ENCODE measurements around the gene MICA.

The MICA gene

DNA sequence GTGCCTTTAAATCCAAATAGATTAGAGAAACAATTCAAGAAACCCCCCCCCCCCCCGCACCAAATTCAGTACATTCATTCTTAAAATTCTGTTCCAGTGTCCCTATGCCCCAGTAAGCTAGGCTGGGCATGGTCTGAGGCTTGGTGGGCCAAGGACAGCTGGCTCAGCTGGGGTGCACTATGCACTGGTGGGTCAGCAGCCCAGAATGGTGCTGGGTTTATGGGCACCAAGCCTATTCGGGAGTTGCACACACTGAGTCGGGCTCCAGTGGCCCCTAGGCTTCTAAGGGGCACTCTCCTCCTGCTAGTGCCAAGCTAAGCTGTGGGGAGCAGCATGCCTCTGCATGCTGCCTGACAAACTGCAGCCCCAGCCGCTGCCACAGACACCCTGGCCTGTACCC lies 26.4 kb upstream of the MICA start:
- H3K18ac ChIP-seq (ENCODE audit: low read length): no peak overlapping the region
- no peak overlapping the region for H3K4me3 ChIP-seq (ENCODE audit: low read depth, low read length)
- H3K9me3 ChIP-seq (ENCODE audit: insufficient read depth, low read depth, low read length): no peaks in the 10 kb centered on the region
- H3K27ac ChIP-seq (ENCODE audit: low read depth, low read length): no peak overlapping the region
- WGBS (ENCODE audit: extremely low coverage, insufficient coverage, insufficient read length): no CpG with 5 or more reads among the region's 4 CpGs
- H3K27me3 ChIP-seq (ENCODE audit: insufficient read depth, low read length): no peaks in the 10 kb centered on the region
- H3K79me2 ChIP-seq (ENCODE audit: control insufficient read depth, insufficient read depth, low read length, poor library complexity): no peaks in the 10 kb centered on the region
- DNase-seq: no peak
- H2AFZ ChIP-seq (ENCODE audit: insufficient read depth, low read length, poor library complexity): no peak overlapping the region
- H3K4me1 ChIP-seq (ENCODE audit: control insufficient read depth in 1 of 2, insufficient read depth in 2 of 2, low read length in 2 of 2): no peaks in the 10 kb centered on the region
- H2BK5ac ChIP-seq (ENCODE audit: low read depth, low read length, poor library complexity): no peak overlapping the region
- no peak overlapping the region for H2AK5ac ChIP-seq (ENCODE audit: low read length)
- H3K36me3 ChIP-seq (ENCODE audit: control insufficient read depth in 1 of 2, insufficient read depth in 2 of 2, low read length in 2 of 2): no peaks in the 10 kb centered on the region
- H2BK120ac ChIP-seq (ENCODE audit: insufficient read depth, low read length, poor library complexity): no peak overlapping the region
- no peak overlapping the region for H4K91ac ChIP-seq (ENCODE audit: low read depth, low read length)
- H3K9ac ChIP-seq (ENCODE audit: low read length): no peak overlapping the region
- no peak overlapping the region for H2BK12ac ChIP-seq (ENCODE audit: low read length)
- no peak overlapping the region for H3K23ac ChIP-seq (ENCODE audit: low read length)
- no peak overlapping the region for H3K4ac ChIP-seq (ENCODE audit: low read depth, low read length)
- no peak overlapping the region for H3K4me2 ChIP-seq (ENCODE audit: low read length)
- no peak overlapping the region for H4K12ac ChIP-seq (ENCODE audit: low read depth, low read length)
- H3K14ac ChIP-seq (ENCODE audit: low read length): no peak overlapping the region
- no peak overlapping the region for H4K8ac ChIP-seq (ENCODE audit: low read depth, low read length)
- no peaks in the 10 kb centered on the region for H3K79me1 ChIP-seq (ENCODE audit: low read length)

DNA sequence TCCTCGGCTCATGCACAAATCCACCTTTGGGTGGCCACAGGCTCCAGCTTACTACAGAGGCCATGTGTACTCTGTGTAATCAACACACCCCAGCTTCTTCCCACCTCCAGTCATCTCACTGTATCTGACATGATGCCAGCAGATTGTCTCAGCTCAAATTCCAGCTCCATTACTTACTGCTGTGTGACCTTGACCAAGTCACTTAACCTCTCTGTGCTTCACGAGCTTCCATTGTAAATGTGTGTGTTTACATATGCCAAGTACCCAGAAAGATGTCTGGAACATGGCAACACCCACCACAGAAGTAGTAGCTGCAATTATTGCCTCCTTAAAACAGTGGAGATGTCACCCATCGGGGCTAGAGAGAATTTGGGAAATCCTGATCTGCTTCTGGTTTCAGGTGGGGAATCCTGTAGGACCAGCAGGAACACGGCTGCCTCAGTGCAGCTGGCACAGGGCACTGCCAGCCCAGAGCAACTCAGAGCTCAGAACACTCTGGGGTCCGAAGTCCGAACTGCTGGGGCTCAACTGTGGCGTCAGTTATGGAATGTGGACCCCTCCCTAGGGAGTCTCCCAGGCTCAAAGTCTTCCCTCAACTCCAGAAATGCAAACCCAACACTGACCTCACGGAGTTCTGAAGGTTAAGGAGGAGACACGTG lies 25.2 kb upstream of the MICA start:
- Histone ChIP-seq H3K23ac (ENCODE audit: low read length) (no peak overlapping the region), H4K12ac (ENCODE audit: low read depth, low read length) (no peak overlapping the region), H2BK120ac (ENCODE audit: insufficient read depth, low read length, poor library complexity) (no peak overlapping the region), H3K79me2 (ENCODE audit: control insufficient read depth, insufficient read depth, low read length, poor library complexity) (no peaks in the 10 kb centered on the region), H2BK5ac (ENCODE audit: low read depth, low read length, poor library complexity) (no peak overlapping the region), H4K91ac (ENCODE audit: low read depth, low read length) (no peak overlapping the region), H3K14ac (ENCODE audit: low read length) (no peak overlapping the region), H3K4me1 (ENCODE audit: control insufficient read depth in 1 of 2, insufficient read depth in 2 of 2, low read length in 2 of 2) (no peaks in the 10 kb centered on the region), H4K8ac (ENCODE audit: low read depth, low read length) (no peak overlapping the region), H3K27ac (ENCODE audit: low read depth, low read length) (no peak overlapping the region), H3K4ac (ENCODE audit: low read depth, low read length) (no peak overlapping the region), H3K4me3 (ENCODE audit: low read depth, low read length) (no peak overlapping the region), H3K36me3 (ENCODE audit: control insufficient read depth in 1 of 2, insufficient read depth in 2 of 2, low read length in 2 of 2) (no peaks in the 10 kb centered on the region), H3K79me1 (ENCODE audit: low read length) (no peaks in the 10 kb centered on the region), H2BK12ac (ENCODE audit: low read length) (no peak overlapping the region), H3K4me2 (ENCODE audit: low read length) (no peak overlapping the region), H3K9ac (ENCODE audit: low read length) (no peak overlapping the region), H3K18ac (ENCODE audit: low read length) (no peak overlapping the region), H2AFZ (ENCODE audit: insufficient read depth, low read length, poor library complexity) (no peak overlapping the region), H3K27me3 (ENCODE audit: insufficient read depth, low read length) (no peaks in the 10 kb centered on the region), H2AK5ac (ENCODE audit: low read length) (no peak overlapping the region), H3K9me3 (ENCODE audit: insufficient read depth, low read depth, low read length) (no peaks in the 10 kb centered on the region)
- no CpG with 5 or more reads among the region's 9 CpGs for WGBS (ENCODE audit: extremely low coverage, insufficient coverage, insufficient read length)
- DNase-seq: no peak

GRCh38 chr6:31378721-31379103 lies 24.7 kb upstream of the MICA start:
- Histone ChIP-seq H3K27me3 (ENCODE audit: insufficient read depth, low read length) (no peaks in the 10 kb centered on the region), H3K79me2 (ENCODE audit: control insufficient read depth, insufficient read depth, low read length, poor library complexity) (no peaks in the 10 kb centered on the region), H3K9ac (ENCODE audit: low read length) (no peak overlapping the region), H3K27ac (ENCODE audit: low read depth, low read length) (no peak overlapping the region), H3K36me3 (ENCODE audit: control insufficient read depth in 1 of 2, insufficient read depth in 2 of 2, low read length in 2 of 2) (no peaks in the 10 kb centered on the region), H2AK5ac (ENCODE audit: low read length) (no peak overlapping the region), H2BK120ac (ENCODE audit: insufficient read depth, low read length, poor library complexity) (no peak overlapping the region), H3K18ac (ENCODE audit: low read length) (no peak overlapping the region), H3K4me2 (ENCODE audit: low read length) (no peak overlapping the region), H2AFZ (ENCODE audit: insufficient read depth, low read length, poor library complexity) (no peak overlapping the region), H3K4me1 (ENCODE audit: control insufficient read depth in 1 of 2, insufficient read depth in 2 of 2, low read length in 2 of 2) (no peaks in the 10 kb centered on the region), H4K12ac (ENCODE audit: low read depth, low read length) (no peak overlapping the region), H4K8ac (ENCODE audit: low read depth, low read length) (no peak overlapping the region), H4K91ac (ENCODE audit: low read depth, low read length) (no peak overlapping the region), H2BK12ac (ENCODE audit: low read length) (no peak overlapping the region), H3K14ac (ENCODE audit: low read length) (no peak overlapping the region), H2BK5ac (ENCODE audit: low read depth, low read length, poor library complexity) (no peak overlapping the region), H3K9me3 (ENCODE audit: insufficient read depth, low read depth, low read length) (no peaks in the 10 kb centered on the region), H3K4ac (ENCODE audit: low read depth, low read length) (no peak overlapping the region), H3K23ac (ENCODE audit: low read length) (no peak overlapping the region), H3K4me3 (ENCODE audit: low read depth, low read length) (no peak overlapping the region), H3K79me1 (ENCODE audit: low read length) (no peaks in the 10 kb centered on the region)
- WGBS (ENCODE audit: extremely low coverage, insufficient coverage, insufficient read length): no CpG with 5 or more reads among the region's 6 CpGs
- DNase-seq: no peak

GRCh38 chr6:31379850-31380249 lies 23.5 kb upstream of the MICA start:
- Histone ChIP-seq H2BK12ac (ENCODE audit: low read length) (no peak overlapping the region), H3K9ac (ENCODE audit: low read length) (no peak overlapping the region), H3K14ac (ENCODE audit: low read length) (no peak overlapping the region), H2AFZ (ENCODE audit: insufficient read depth, low read length, poor library complexity) (no peak overlapping the region), H3K9me3 (ENCODE audit: insufficient read depth, low read depth, low read length) (no peaks in the 10 kb centered on the region), H4K12ac (ENCODE audit: low read depth, low read length) (no peak overlapping the region), H3K4me1 (ENCODE audit: control insufficient read depth in 1 of 2, insufficient read depth in 2 of 2, low read length in 2 of 2) (no peaks in the 10 kb centered on the region), H3K23ac (ENCODE audit: low read length) (no peak overlapping the region), H4K8ac (ENCODE audit: low read depth, low read length) (no peak overlapping the region), H2BK5ac (ENCODE audit: low read depth, low read length, poor library complexity) (no peak overlapping the region), H4K91ac (ENCODE audit: low read depth, low read length) (no peak overlapping the region), H2BK120ac (ENCODE audit: insufficient read depth, low read length, poor library complexity) (no peak overlapping the region), H3K27ac (ENCODE audit: low read depth, low read length) (no peak overlapping the region), H3K79me1 (ENCODE audit: low read length) (no peaks in the 10 kb centered on the region), H3K27me3 (ENCODE audit: insufficient read depth, low read length) (no peaks in the 10 kb centered on the region), H3K4ac (ENCODE audit: low read depth, low read length) (no peak overlapping the region), H3K4me3 (ENCODE audit: low read depth, low read length) (no peak overlapping the region), H3K36me3 (ENCODE audit: control insufficient read depth in 1 of 2, insufficient read depth in 2 of 2, low read length in 2 of 2) (no peaks in the 10 kb centered on the region), H3K18ac (ENCODE audit: low read length) (no peak overlapping the region), H2AK5ac (ENCODE audit: low read length) (no peak overlapping the region), H3K79me2 (ENCODE audit: control insufficient read depth, insufficient read depth, low read length, poor library complexity) (no peaks in the 10 kb centered on the region), H3K4me2 (ENCODE audit: low read length) (no peak overlapping the region)
- DNase-seq: no peak
- no CpG with 5 or more reads among the region's 10 CpGs for WGBS (ENCODE audit: extremely low coverage, insufficient coverage, insufficient read length)
